Neuronal stem cell (in vitro differentiated cells): ENCODE data around the gene KRTAP4-7. TPM values are rescaled to one million over a fixed set of nuclear protein-coding genes. Genes with fewer than 3 reads are reported as not detected.
"Not testable (repeated sequence)": the region's sequence is repeated elsewhere in the genome, so short reads cannot be mapped to it uniquely, and the experiment has no call there.

Experiments
- DNase-seq: peaks from one replicate; pipeline ENCODE4 v3.0.0-alpha.2; 2013; ENCODE audit warnings: low spot score
- H2AFZ ChIP-seq: one replicate; pipeline ENCODE4 v1.6.1; 2013; ENCODE audit warnings: mild to moderate bottlenecking, low read length, inconsistent platforms
- H2AK5ac ChIP-seq: 2 replicates; pipeline ENCODE4 v1.6.1; 2013; ENCODE audit warnings: low read depth, mild to moderate bottlenecking, inconsistent platforms, low read length, moderate library complexity, mixed read lengths
- H2BK120ac ChIP-seq: 2 replicates; pipeline ENCODE4 v1.6.1; 2013; ENCODE audit warnings: low read depth, mild to moderate bottlenecking, inconsistent platforms, low read length, moderate library complexity, mixed read lengths
- H2BK12ac ChIP-seq: one replicate; pipeline ENCODE4 v1.6.1; 2013; ENCODE audit warnings: low read length, inconsistent platforms
- H2BK15ac ChIP-seq: 2 replicates; pipeline ENCODE4 v1.6.1; 2013; ENCODE audit warnings: mild to moderate bottlenecking, low read length, inconsistent platforms, mixed read lengths
- H2BK5ac ChIP-seq: one replicate; pipeline ENCODE4 v1.6.1; 2013; ENCODE audit warnings: inconsistent platforms, mild to moderate bottlenecking, low read length, moderate library complexity
- H3K14ac ChIP-seq: one replicate; pipeline ENCODE4 v1.6.1; 2013; ENCODE audit warnings: low read length, inconsistent platforms
- H3K18ac ChIP-seq: 2 replicates; pipeline ENCODE4 v1.6.1; 2013; ENCODE audit warnings: low read length, inconsistent platforms
- H3K23ac ChIP-seq: 2 replicates; pipeline ENCODE4 v1.6.1; 2013; ENCODE audit warnings: low read depth, mild to moderate bottlenecking, mixed read lengths, low read length, inconsistent platforms; ENCODE audit not compliant: poor library complexity
- H3K27ac ChIP-seq: replicated peaks from 3 replicates; pipeline ENCODE4 v1.5.1; 2013; ENCODE audit warnings: low read length, inconsistent platforms
- H3K27me3 ChIP-seq, 3 experiments: 2 replicates each; pipeline ENCODE4 v1.6.1; 2013; ENCODE audit warnings: low read length in 3 of 3, mild to moderate bottlenecking in 2 of 3, inconsistent platforms in 1 of 3, low read depth in 1 of 3, mixed read lengths in 1 of 3, moderate library complexity in 1 of 3; ENCODE audit not compliant: control insufficient read depth in 3 of 3, insufficient read depth in 3 of 3
- H3K36me3 ChIP-seq, 2 donors: replicated peaks in 1 of 2; 2 replicates each; pipeline ENCODE4 v1.6.1; 2013; ENCODE audit warnings: low read length in 2 of 2; ENCODE audit not compliant: control insufficient read depth in 2 of 2, insufficient read depth in 2 of 2
- H3K4ac ChIP-seq: 2 replicates; pipeline ENCODE4 v1.6.1; 2013; ENCODE audit warnings: inconsistent platforms, mild to moderate bottlenecking, low read length, moderate library complexity
- H3K4me1 ChIP-seq, 2 donors: 1 replicate in 1 of 2; 2 replicates in 1 of 2; pipeline ENCODE4 v1.6.1; 2013; ENCODE audit warnings: low read length in 2 of 2, low read depth in 1 of 2; ENCODE audit not compliant: control insufficient read depth in 2 of 2, insufficient read depth in 1 of 2
- H3K4me2 ChIP-seq: one replicate; pipeline ENCODE4 v1.6.1; 2013; ENCODE audit warnings: mild to moderate bottlenecking, low read length, inconsistent platforms; ENCODE audit not compliant: insufficient read depth, poor library complexity, severe bottlenecking
- H3K4me3 ChIP-seq, 2 donors: 2 replicates each; pipeline ENCODE4 v1.5.1; 2013; ENCODE audit warnings: low read length in 2 of 2, mild to moderate bottlenecking in 2 of 2, inconsistent platforms in 1 of 2, moderate library complexity in 1 of 2
- H3K79me1 ChIP-seq: one replicate; pipeline ENCODE4 v1.6.1; 2013; ENCODE audit warnings: low read depth, mild to moderate bottlenecking, inconsistent platforms, low read length, moderate library complexity
- H3K9ac ChIP-seq: one replicate; pipeline ENCODE4 v1.6.1; 2013; ENCODE audit warnings: mild to moderate bottlenecking, low read depth, low read length, inconsistent platforms; ENCODE audit not compliant: poor library complexity
- H3K9me3 ChIP-seq, 2 donors: replicated peaks in 1 of 2; 2 replicates each; pipeline versions ENCODE3 to v1.6.1; 2013; ENCODE audit warnings: low read length in 2 of 2, mild to moderate bottlenecking in 2 of 2, inconsistent platforms in 1 of 2, low read depth in 1 of 2, mixed read lengths in 1 of 2, moderate library complexity in 1 of 2; ENCODE audit not compliant: control insufficient read depth in 2 of 2, insufficient read depth in 1 of 2
- H4K8ac ChIP-seq: one replicate; pipeline ENCODE4 v1.6.1; 2013; ENCODE audit warnings: low read depth, mild to moderate bottlenecking, inconsistent platforms, low read length, moderate library complexity
- H4K91ac ChIP-seq: one replicate; pipeline ENCODE4 v1.6.1; 2013; ENCODE audit warnings: low read length, low read depth, mild to moderate bottlenecking, inconsistent platforms; ENCODE audit not compliant: poor library complexity
- WGBS, 2 donors: extraction: QIAGEN DNeasy Blood & Tissue Kit; methylation state at CpG; one replicate each; pipeline ENCODE4 v1.1.7; 2013; ENCODE audit warnings: missing lambda C conversion rate in 2 of 2, mixed read lengths in 1 of 2; ENCODE audit not compliant: insufficient read length in 2 of 2, insufficient replicate concordance in 1 of 2; ENCODE audit errors: extremely low coverage in 2 of 2; 5-methylcytosine and 5-hydroxymethylcytosine counted together
- polyA plus RNA-seq, 2 experiments: library from polyadenylated mRNA; stranded (reverse); fragments of 200-250 nt; gene quantifications; one replicate each; pipeline ENCODE4 v1.2.3, GENCODE V29; 2013

Gene KRTAP4-7
- not detected for polyA plus RNA-seq (2013, experiment 1 of 2)
- not detected for polyA plus RNA-seq (2013, experiment 2 of 2)

- H3K36me3 ChIP-seq, H3K4me3 ChIP-seq, H3K79me1 ChIP-seq, H4K8ac ChIP-seq, H3K9me3 ChIP-seq, H3K27me3 ChIP-seq, H2AK5ac ChIP-seq, H2BK120ac ChIP-seq, H3K4ac ChIP-seq, H2BK12ac ChIP-seq, H3K14ac ChIP-seq, H2BK15ac ChIP-seq, H3K18ac ChIP-seq, H2BK5ac ChIP-seq, H3K4me2 ChIP-seq, H3K4me1 ChIP-seq, H3K9ac ChIP-seq, H4K91ac ChIP-seq, H3K27ac ChIP-seq, H3K23ac ChIP-seq, H2AFZ ChIP-seq, DNase-seq: not testable (repeated sequence)
- WGBS, 2 donors, result no CpG with 5 or more reads among the region's 14 CpGs
Observed at GRCh38 chr17:41084100-41084856, at the start of gene KRTAP4-7. Gene KRTAP4-7, plus strand, starts transcription at chr17:41084150. Its CDS starts 57 bp downstream, at chr17:41084207.

GRCh38 chr17:41034346-41034935 is 49.5 kb upstream of the KRTAP4-7 start, which contains the start of gene KRTAP1-3:
Gene KRTAP1-3, minus strand, starts transcription at chr17:41034874. Its CDS starts 53 bp downstream, at chr17:41034821.
- H4K8ac ChIP-seq, H2BK5ac ChIP-seq, H3K4ac ChIP-seq, H3K4me2 ChIP-seq, H3K36me3 ChIP-seq, H3K14ac ChIP-seq, H2AFZ ChIP-seq, H2BK15ac ChIP-seq, H3K27ac ChIP-seq, H3K23ac ChIP-seq, H2AK5ac ChIP-seq, DNase-seq, H3K27me3 ChIP-seq, H3K9me3 ChIP-seq, H2BK12ac ChIP-seq, H2BK120ac ChIP-seq, H4K91ac ChIP-seq, H3K4me1 ChIP-seq, H3K79me1 ChIP-seq, H3K4me3 ChIP-seq, H3K9ac ChIP-seq: not testable (repeated sequence)
- WGBS, 2 donors, result no CpG with 5 or more reads among the region's 10 CpGs
- H3K18ac ChIP-seq, result peak within 1 kb of the TSS; percentile 44

- no peaks in the 10 kb centered on the region for H3K9me3 ChIP-seq
Observed at GRCh38 chr17:41037853-41038350, 46.0 kb upstream of the KRTAP4-7 start.

More at GRCh38 chr17:41037853-41038350, 46.0 kb upstream of the KRTAP4-7 start:
- H4K91ac ChIP-seq, result no peak overlapping the region
- WGBS, 2 donors, result no CpG with 5 or more reads among the region's 2 CpGs
- H3K27me3 ChIP-seq, result no peaks in the 10 kb centered on the region
- no peak overlapping the region for H4K8ac ChIP-seq
- H2BK5ac ChIP-seq, result no peak overlapping the region
- no peak for DNase-seq
- H2BK12ac ChIP-seq, result no peak overlapping the region
- no peak overlapping the region for H3K9ac ChIP-seq
- H3K4me2 ChIP-seq, result no peak overlapping the region
- no peak overlapping the region for H2AK5ac ChIP-seq
- no peak overlapping the region for H3K27ac ChIP-seq
- no peaks in the 10 kb centered on the region for H3K36me3 ChIP-seq
- H3K4ac ChIP-seq, result no peak overlapping the region
- H3K14ac ChIP-seq, result no peak overlapping the region
- H2BK120ac ChIP-seq, result no peak overlapping the region
- H2BK15ac ChIP-seq, result no peak overlapping the region
- H2AFZ ChIP-seq, result no peak overlapping the region
- H3K4me1 ChIP-seq, result no peaks in the 10 kb centered on the region
- H3K79me1 ChIP-seq, result no peaks in the 10 kb centered on the region
- H3K18ac ChIP-seq, result no peak overlapping the region
- no peak overlapping the region for H3K4me3 ChIP-seq
- no peak overlapping the region for H3K23ac ChIP-seq
